ENCODE data around the gene SMAD2. TPM values are rescaled to one million over a fixed set of nuclear protein-coding genes. Genes with fewer than 3 reads are reported as not detected.

The SMAD2 gene
- polyA plus RNA-seq, 1 donor (not counting 4 experiments of a cell fraction or from before 2014, with no cell fraction given): 87.1 TPM

GRCh38 chr18:47876813-47877212 lies 53.6 kb downstream of the SMAD2 start:
- FAIRE-seq: no peak
- H3K9ac ChIP-seq (ENCODE audit: control insufficient read depth, extremely low read depth, insufficient read depth, low read length): no peak overlapping the region

GRCh38 chr18:47873625-47874024 lies 56.8 kb downstream of the SMAD2 start:
- Histone ChIP-seq H3K4me2 (ENCODE audit: control insufficient read depth, extremely low read depth, insufficient read depth, low read depth, low read length) (no peak overlapping the region), H3K36me3 (ENCODE audit: control insufficient read depth in 2 of 2, extremely low read depth in 1 of 2, insufficient read depth in 2 of 2, low read length in 2 of 2) (peaks cover 0 to 5% of the 10 kb centered on the region in 2 experiments), H3K27ac (ENCODE audit: control insufficient read depth, insufficient read depth, low read length) (no peak overlapping the region), H3K9me3 (ENCODE audit: control insufficient read depth, low read depth, low read length) (no peaks in the 10 kb centered on the region), H4K20me1 (ENCODE audit: control insufficient read depth, extremely low read depth, insufficient read depth, low read length) (peaks cover 7% of the 10 kb centered on the region), H3K4me3 (ENCODE audit: control insufficient read depth in 2 of 3, extremely low read depth in 1 of 3, insufficient read depth in 2 of 3, low read depth in 1 of 3, low read length in 3 of 3) (no peak overlapping the region), H2AFZ (ENCODE audit: control insufficient read depth, low read length) (no peak overlapping the region), H3K9me1 (ENCODE audit: control insufficient read depth, extremely low read depth, insufficient read depth, low read length) (no peaks in the 10 kb centered on the region), H3K9ac (ENCODE audit: control insufficient read depth, extremely low read depth, insufficient read depth, low read length) (no peak overlapping the region), H3K79me2 (ENCODE audit: control insufficient read depth, insufficient read depth, low read length) (peaks cover 56% of the 10 kb centered on the region), H3K4me1 (ENCODE audit: control insufficient read depth, extremely low read depth, insufficient read depth, low read length) (peaks cover 11% of the 10 kb centered on the region), H3K27me3 (ENCODE audit: control insufficient read depth, extremely low read depth, insufficient read depth, low read length) (no peaks in the 10 kb centered on the region)
- no peak for TF ChIP-seq EZH2 (IDR thresholded peaks at IDR 0.05; ENCODE audit: low read length)
- no peak for TF ChIP-seq CTCF (optimal IDR thresholded peaks at IDR 0.05 in 1 of 3, IDR thresholded peaks at IDR 0.05 in 1 of 3, conservative IDR thresholded peaks at IDR 0.05 in 1 of 3; ENCODE audit: extremely low read depth in 1 of 3, insufficient read depth in 2 of 3, low read length in 3 of 3)
- DNase-seq (ENCODE audit: low read depth, low spot score) (no peak), FAIRE-seq (peak; percentile 52)
- dilution Hi-C loops (cut with MboI; ENCODE audit: extremely low pct_ligation_motif_present, low sequenced_read_pairs): no loop called here

More at GRCh38 chr18:47876813-47877212, 53.6 kb downstream of the SMAD2 start:
- dilution Hi-C loops (cut with MboI; ENCODE audit: extremely low pct_ligation_motif_present, low sequenced_read_pairs): no loop called here
- no peak overlapping the region for H3K4me3 ChIP-seq (ENCODE audit: control insufficient read depth in 2 of 3, extremely low read depth in 1 of 3, insufficient read depth in 2 of 3, low read depth in 1 of 3, low read length in 3 of 3)
- H3K79me2 ChIP-seq (ENCODE audit: control insufficient read depth, insufficient read depth, low read length): peaks cover 68% of the 10 kb centered on the region
- no peak overlapping the region for H3K4me2 ChIP-seq (ENCODE audit: control insufficient read depth, extremely low read depth, insufficient read depth, low read depth, low read length)
- no peaks in the 10 kb centered on the region for H3K27me3 ChIP-seq (ENCODE audit: control insufficient read depth, extremely low read depth, insufficient read depth, low read length)
- H3K9me3 ChIP-seq (ENCODE audit: control insufficient read depth, low read depth, low read length): no peaks in the 10 kb centered on the region
- no peak for DNase-seq (ENCODE audit: low read depth, low spot score)
- H3K27ac ChIP-seq (ENCODE audit: control insufficient read depth, insufficient read depth, low read length): no peak overlapping the region
- H3K4me1 ChIP-seq (ENCODE audit: control insufficient read depth, extremely low read depth, insufficient read depth, low read length): peaks cover 4% of the 10 kb centered on the region
- TF ChIP-seq CTCF (optimal IDR thresholded peaks at IDR 0.05 in 1 of 3, IDR thresholded peaks at IDR 0.05 in 1 of 3, conservative IDR thresholded peaks at IDR 0.05 in 1 of 3; ENCODE audit: extremely low read depth in 1 of 3, insufficient read depth in 2 of 3, low read length in 3 of 3) (no peak), EZH2 (IDR thresholded peaks at IDR 0.05; ENCODE audit: low read length) (no peak)
- H4K20me1 ChIP-seq (ENCODE audit: control insufficient read depth, extremely low read depth, insufficient read depth, low read length): peaks cover 7% of the 10 kb centered on the region
- no peak overlapping the region for H2AFZ ChIP-seq (ENCODE audit: control insufficient read depth, low read length)
- H3K36me3 ChIP-seq (ENCODE audit: control insufficient read depth in 2 of 2, extremely low read depth in 1 of 2, insufficient read depth in 2 of 2, low read length in 2 of 2): peaks cover 0 to 5% of the 10 kb centered on the region in 2 experiments
- no peaks in the 10 kb centered on the region for H3K9me1 ChIP-seq (ENCODE audit: control insufficient read depth, extremely low read depth, insufficient read depth, low read length)
